ENCODE results near the gene ZFPM1.

The ZFPM1 gene

GRCh38 chr16:88435437-88436355 lies 17.4 kb upstream of the ZFPM1 start:
- DNase-seq = no peak

GRCh38 chr16:88436796-88437195 lies 16.3 kb upstream of the ZFPM1 start:
- no peak for DNase-seq

- DNase-seq = peak; percentile 75
These were observed 15.6 kb upstream of the ZFPM1 start for GRCh38 chr16:88437367-88437964.

GRCh38 chr16:88438084-88438870 lies 14.8 kb upstream of the ZFPM1 start:
- DNase-seq = no peak

- no peak for DNase-seq
These were observed 14.1 kb upstream of the ZFPM1 start for GRCh38 chr16:88439016-88439415.

- no peak for DNase-seq
These were observed 13.4 kb upstream of the ZFPM1 start for GRCh38 chr16:88439706-88440105.

GRCh38 chr16:88440111-88440510 lies 13.0 kb upstream of the ZFPM1 start:
- no peak for DNase-seq

GRCh38 chr16:88440686-88441405 lies 12.2 kb upstream of the ZFPM1 start:
- no peak for DNase-seq

- DNase-seq = no peak
These were observed 11.6 kb upstream of the ZFPM1 start for GRCh38 chr16:88441460-88441859.

- DNase-seq = no peak
These were observed 10.7 kb upstream of the ZFPM1 start for GRCh38 chr16:88442383-88442726.

GRCh38 chr16:88442727-88443576 lies 10.1 kb upstream of the ZFPM1 start:
- DNase-seq = peak; percentile 84

- no peak for DNase-seq
These were observed 8.1 kb upstream of the ZFPM1 start for GRCh38 chr16:88444826-88445582.

GRCh38 chr16:88445583-88445960 lies 7.5 kb upstream of the ZFPM1 start:
- DNase-seq = no peak

- no peak for DNase-seq
These were observed 7.0 kb upstream of the ZFPM1 start for GRCh38 chr16:88446061-88446460.

GRCh38 chr16:88446736-88447135 lies 6.3 kb upstream of the ZFPM1 start:
- DNase-seq = no peak

- no peak for DNase-seq
These were observed 5.2 kb upstream of the ZFPM1 start for GRCh38 chr16:88447881-88448280.

- DNase-seq = no peak
These were observed 4.4 kb upstream of the ZFPM1 start for GRCh38 chr16:88448461-88449266.

GRCh38 chr16:88449267-88449561 lies 3.9 kb upstream of the ZFPM1 start:
- no peak for DNase-seq

- no peak for DNase-seq
These were observed 1.2 kb upstream of the ZFPM1 start for GRCh38 chr16:88451586-88452481.
